VCaP (cell line): ENCODE measurements around the gene CHST15.

Source experiments
- H3K27ac ChIP-seq: fragments of 450-650 bp; 2 replicates; pipeline ENCODE4 v1.5.1; 2017
- CTCF ChIP-seq: fragments of 450-650 bp; conservative IDR thresholded peaks from 2 replicates; pipeline ENCODE4 v1.5.1; 2017; ENCODE audit warnings: mild to moderate bottlenecking, moderate library complexity

Gene CHST15

GRCh38 chr10:124032087-124032935 lies 61.1 kb downstream of the CHST15 start:
- no peak overlapping the region for H3K27ac ChIP-seq
- no peak for TF ChIP-seq CTCF

- TF ChIP-seq CTCF = no peak
- no peak overlapping the region for H3K27ac ChIP-seq
Measured at GRCh38 chr10:124030492-124031110, 62.8 kb downstream of the CHST15 start.

GRCh38 chr10:124030061-124030460 lies 63.3 kb downstream of the CHST15 start:
- TF ChIP-seq CTCF = no peak
- H3K27ac ChIP-seq = no peak overlapping the region

GRCh38 chr10:124029559-124029958 lies 63.8 kb downstream of the CHST15 start:
- H3K27ac ChIP-seq = no peak overlapping the region
- TF ChIP-seq CTCF = no peak

GRCh38 chr10:124028700-124029480 lies 64.5 kb downstream of the CHST15 start:
- H3K27ac ChIP-seq = no peak overlapping the region

GRCh38 chr10:124027651-124028050 lies 65.7 kb downstream of the CHST15 start:
- no peak overlapping the region for H3K27ac ChIP-seq
- TF ChIP-seq CTCF = no peak

More at GRCh38 chr10:124028700-124029480, 64.5 kb downstream of the CHST15 start:
- TF ChIP-seq CTCF = no peak

GRCh38 chr10:124027031-124027611 lies 66.3 kb downstream of the CHST15 start:
- TF ChIP-seq CTCF = no peak
- H3K27ac ChIP-seq = no peak overlapping the region
